Measurements from ENCODE around the gene VPS33A. TPM values are rescaled to one million over a fixed set of nuclear protein-coding genes. Genes with fewer than 3 reads are reported as not detected.

Gene VPS33A
- total RNA-seq, 1 donor from 2014 or later, result 40.7 TPM

- Mint-ChIP-seq H3K9me3 (peaks cover 7% of the 10 kb centered on the region), H3K4me1 (peaks cover 10% of the 10 kb centered on the region), H3K36me3 (ENCODE audit: low read depth) (no peaks in the 10 kb centered on the region), H3K27me3 (ENCODE audit: low read depth) (peaks cover 48% of the 10 kb centered on the region), H3K27ac (ENCODE audit: unreplicated experiment) (no peak overlapping the region), H3K4me3 (no peak overlapping the region)
- DNase-seq (ENCODE audit: low read depth, low spot score), result no peak
- TF ChIP-seq CTCF (conservative IDR thresholded peaks at IDR 0.05), result no peak
Observed at GRCh38 chr12:122199484-122200355, 66.6 kb downstream of the VPS33A start.

- Mint-ChIP-seq H3K36me3 (ENCODE audit: low read depth) (no peaks in the 10 kb centered on the region), H3K27ac (ENCODE audit: unreplicated experiment) (no peak overlapping the region)
- TF ChIP-seq CTCF (conservative IDR thresholded peaks at IDR 0.05), result no peak
Observed at GRCh38 chr12:122197612-122197966, 68.7 kb downstream of the VPS33A start.

GRCh38 chr12:122195405-122195804, 70.9 kb downstream of the VPS33A start:
- TF ChIP-seq CTCF (conservative IDR thresholded peaks at IDR 0.05), result no peak

More at GRCh38 chr12:122197612-122197966, 68.7 kb downstream of the VPS33A start:
- DNase-seq (ENCODE audit: low read depth, low spot score), result no peak
- Mint-ChIP-seq H3K4me3 (no peak overlapping the region), H3K4me1 (peaks cover 7% of the 10 kb centered on the region), H3K27me3 (ENCODE audit: low read depth) (peaks cover 36% of the 10 kb centered on the region), H3K9me3 (peaks cover 8% of the 10 kb centered on the region)

GRCh38 chr12:122194804-122195203, 71.5 kb downstream of the VPS33A start:
- Mint-ChIP-seq H3K27ac (ENCODE audit: unreplicated experiment) (no peak overlapping the region), H3K4me1 (peaks cover 8% of the 10 kb centered on the region), H3K4me3 (no peak overlapping the region), H3K36me3 (ENCODE audit: low read depth) (no peaks in the 10 kb centered on the region), H3K27me3 (ENCODE audit: low read depth) (peaks cover 16% of the 10 kb centered on the region), H3K9me3 (peaks cover 8% of the 10 kb centered on the region)
- no peak for DNase-seq (ENCODE audit: low read depth, low spot score)
- TF ChIP-seq CTCF (conservative IDR thresholded peaks at IDR 0.05), result no peak

More at GRCh38 chr12:122195405-122195804, 70.9 kb downstream of the VPS33A start:
- peaks cover 20% of the 10 kb centered on the region for H3K27me3 Mint-ChIP-seq (ENCODE audit: low read depth)
- H3K9me3 Mint-ChIP-seq, result peaks cover 8% of the 10 kb centered on the region
- no peak for DNase-seq (ENCODE audit: low read depth, low spot score)
- no peaks in the 10 kb centered on the region for H3K36me3 Mint-ChIP-seq (ENCODE audit: low read depth)
- no peak overlapping the region for H3K27ac Mint-ChIP-seq (ENCODE audit: unreplicated experiment)
- no peak overlapping the region for H3K4me3 Mint-ChIP-seq
- peaks cover 8% of the 10 kb centered on the region for H3K4me1 Mint-ChIP-seq

GRCh38 chr12:122192441-122192840, 73.9 kb downstream of the VPS33A start:
- Mint-ChIP-seq H3K27me3 (ENCODE audit: low read depth) (peaks cover 6% of the 10 kb centered on the region), H3K27ac (ENCODE audit: unreplicated experiment) (no peak overlapping the region), H3K4me1 (peaks cover 4% of the 10 kb centered on the region), H3K36me3 (ENCODE audit: low read depth) (no peaks in the 10 kb centered on the region), H3K9me3 (peaks cover 8% of the 10 kb centered on the region), H3K4me3 (no peak overlapping the region)
- TF ChIP-seq CTCF (conservative IDR thresholded peaks at IDR 0.05), result no peak
- no peak for DNase-seq (ENCODE audit: low read depth, low spot score)
